NB4 (cell line): ENCODE data around the gene MEP1B.
"Not testable (repeated sequence)": the region's sequence is repeated elsewhere in the genome, so short reads cannot be mapped to it uniquely, and the experiment has no call there.

Source experiments
- DNase-seq: peaks from one replicate; pipeline ENCODE4 v3.0.0; 2010; ENCODE audit warnings: low read depth
- H3K4me3 ChIP-seq: one replicate; pipeline ENCODE4 v1.5.1; 2011; ENCODE audit warnings: mild to moderate bottlenecking, low read depth, low read length, moderate library complexity
- CTCF ChIP-seq: IDR thresholded peaks from one replicate; pipeline ENCODE4 v1.5.1; 2012; ENCODE audit warnings: low read depth, low read length
- MAX ChIP-seq: IDR thresholded peaks from 2 replicates; pipeline ENCODE4 v1.6.1; 2011; ENCODE audit warnings: low read depth, low read length
- MYC ChIP-seq: IDR thresholded peaks from 2 replicates; pipeline ENCODE4 v1.6.1; 2011; ENCODE audit warnings: low read depth, low read length
- POLR2A ChIP-seq: IDR thresholded peaks from 2 replicates; pipeline ENCODE4 v1.6.1; 2011; ENCODE audit warnings: mild to moderate bottlenecking; ENCODE audit not compliant: insufficient read length; ENCODE audit errors: extremely low read depth

Gene MEP1B

GRCh38 chr18:32216390-32216789 lies 26.6 kb downstream of the MEP1B start:
- no peak for DNase-seq
- TF ChIP-seq MAX (no peak), POLR2A (no peak), MYC (no peak), CTCF (no peak)
- H3K4me3 ChIP-seq: no peak overlapping the region

DNA sequence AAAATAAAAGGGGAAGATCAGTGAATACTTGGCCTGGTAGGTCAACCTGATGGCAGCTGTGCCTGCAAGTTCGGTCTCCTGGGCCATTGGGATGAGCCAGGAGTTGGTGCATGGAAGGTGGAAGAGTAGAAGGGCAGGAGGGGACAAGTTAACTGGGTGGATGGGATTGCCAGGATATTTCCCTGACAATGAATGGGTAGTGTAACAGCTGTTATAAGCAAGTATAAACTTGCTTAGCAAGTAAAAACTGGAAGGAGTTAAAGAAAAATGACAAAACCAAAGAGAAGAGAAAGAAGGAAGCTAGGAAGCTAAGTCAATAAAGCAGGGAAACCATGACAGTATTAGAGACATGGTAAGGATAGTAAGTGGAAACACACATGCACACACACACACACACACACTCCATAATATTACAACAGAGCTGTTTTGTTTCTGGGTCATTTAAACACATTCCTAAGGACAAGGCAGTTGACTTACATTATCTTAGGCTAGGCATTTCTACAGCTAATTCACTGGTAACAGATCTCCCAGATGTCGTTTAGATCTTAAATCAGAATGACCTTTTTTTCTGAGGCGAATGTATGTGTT lies 29.7 kb downstream of the MEP1B start:
- no peak for DNase-seq
- no peak for TF ChIP-seq POLR2A
- TF ChIP-seq CTCF: no peak
- TF ChIP-seq MAX: no peak
- TF ChIP-seq MYC: no peak
- H3K4me3 ChIP-seq: no peak overlapping the region

- H3K4me3 ChIP-seq, DNase-seq: not testable (repeated sequence)
Measured at GRCh38 chr18:32233348-32233747, 43.5 kb downstream of the MEP1B start.

GRCh38 chr18:32237049-32237448 lies 47.2 kb downstream of the MEP1B start:
- no peak overlapping the region for H3K4me3 ChIP-seq
- DNase-seq: no peak
- TF ChIP-seq POLR2A: no peak
- no peak for TF ChIP-seq MAX
- no peak for TF ChIP-seq MYC
- TF ChIP-seq CTCF: no peak

DNA sequence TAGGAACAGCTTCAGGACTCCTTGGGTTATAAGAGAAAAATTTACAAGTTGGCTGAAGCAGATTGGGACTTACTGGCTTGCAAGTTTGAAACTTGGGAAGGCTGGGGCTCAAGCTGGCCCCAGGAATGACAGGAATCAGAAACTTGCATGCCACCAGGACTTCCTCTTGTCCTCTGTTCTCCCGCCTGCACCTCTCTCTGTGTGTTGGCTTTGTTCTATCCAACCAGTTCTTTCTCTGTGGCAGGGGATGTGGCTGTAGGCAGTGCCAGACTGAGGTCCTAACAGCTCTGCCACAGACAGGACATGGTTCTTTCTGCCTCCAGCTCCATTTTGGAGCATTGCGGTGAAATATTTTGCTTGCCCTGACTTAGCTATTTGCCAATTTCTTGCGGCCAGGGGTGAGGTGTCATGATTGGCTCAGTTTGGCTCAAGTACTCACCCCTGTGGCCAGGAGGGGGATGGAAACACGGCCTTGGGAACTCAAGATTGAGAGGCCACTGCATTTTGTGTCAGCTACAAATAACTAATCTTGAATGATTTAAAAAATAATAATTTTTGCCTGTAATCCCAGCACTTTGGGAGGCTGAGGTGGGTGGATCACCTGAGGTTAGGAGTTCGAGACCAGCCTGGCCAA lies 48.9 kb downstream of the MEP1B start:
- DNase-seq: no peak
- H3K4me3 ChIP-seq: no peak overlapping the region
- TF ChIP-seq CTCF: no peak
- TF ChIP-seq MAX: no peak
- TF ChIP-seq MYC: no peak
- TF ChIP-seq POLR2A: no peak

GRCh38 chr18:32242395-32242794 lies 52.6 kb downstream of the MEP1B start:
- no peak overlapping the region for H3K4me3 ChIP-seq
- no peak for DNase-seq
- TF ChIP-seq MAX (no peak), MYC (no peak), CTCF (no peak), POLR2A (no peak)
